Epithelial cell of esophagus (primary cell): ENCODE data around the gene TET3.
A peak's percentile ranks its signal among the peaks of the same experiment; 100 is the strongest.

ENCODE experiments used
- DNase-seq: peaks from one replicate; pipeline ENCODE4 v3.0.0; 2010; ENCODE audit warnings: low read depth
- H3K4me3 ChIP-seq: 2 replicates; pipeline ENCODE4 v1.5.1; 2011; ENCODE audit warnings: mild to moderate bottlenecking, low read length, control low read depth
- CTCF ChIP-seq: IDR thresholded peaks from 2 replicates; pipeline ENCODE4 v1.5.1; 2011; ENCODE audit warnings: low read depth, mild to moderate bottlenecking, low read length, control low read depth, inconsistent platforms; ENCODE audit not compliant: insufficient read depth; ENCODE audit errors: missing control alignments

Gene TET3

DNA sequence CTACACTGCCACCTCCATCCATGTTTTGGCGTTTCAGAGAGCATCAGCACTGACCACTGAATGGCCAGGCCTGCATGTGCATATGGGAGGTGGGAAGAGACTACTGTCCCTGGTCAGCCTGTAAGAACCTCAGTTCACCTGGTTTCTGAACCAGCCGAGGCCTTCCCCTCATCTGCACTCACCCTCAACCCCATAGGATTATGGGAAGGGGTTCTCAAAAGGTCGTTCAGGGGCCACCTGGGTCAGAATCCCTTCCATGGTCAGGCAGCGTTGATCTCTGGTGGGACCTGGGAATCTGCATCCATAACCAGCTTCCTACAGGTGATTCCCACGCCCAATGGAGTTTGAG, 36.7 kb downstream of the TET3 start:
- TF ChIP-seq CTCF = no peak
- H3K4me3 ChIP-seq = no peak overlapping the region
- no peak for DNase-seq

DNA sequence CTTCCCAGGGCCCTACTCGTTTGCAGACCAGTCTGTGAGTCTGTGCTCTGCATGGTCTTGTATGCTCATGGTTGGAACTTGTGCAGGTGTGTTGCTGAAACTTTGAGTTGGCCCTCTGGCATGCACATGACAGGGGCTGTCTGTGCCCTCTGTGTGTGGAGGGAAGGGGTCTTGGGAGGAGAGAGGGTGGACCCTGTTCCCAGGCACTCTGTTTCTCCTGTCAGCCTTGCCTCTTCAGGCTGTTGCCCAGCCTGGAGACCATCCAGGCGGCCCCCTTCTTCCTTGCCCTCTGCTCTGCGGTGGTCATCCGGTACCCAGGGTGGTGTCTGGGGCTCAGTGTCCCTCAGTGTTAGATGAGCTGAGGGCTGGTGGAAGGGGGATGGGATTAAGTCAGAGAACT, 39.5 kb downstream of the TET3 start:
- no peak for DNase-seq
- no peak for TF ChIP-seq CTCF
- H3K4me3 ChIP-seq = no peak overlapping the region

GRCh38 chr2:74025971-74026612, 41.4 kb downstream of the TET3 start:
- H3K4me3 ChIP-seq = no peak overlapping the region
- peak; percentile 79 for DNase-seq
- no peak for TF ChIP-seq CTCF

DNA sequence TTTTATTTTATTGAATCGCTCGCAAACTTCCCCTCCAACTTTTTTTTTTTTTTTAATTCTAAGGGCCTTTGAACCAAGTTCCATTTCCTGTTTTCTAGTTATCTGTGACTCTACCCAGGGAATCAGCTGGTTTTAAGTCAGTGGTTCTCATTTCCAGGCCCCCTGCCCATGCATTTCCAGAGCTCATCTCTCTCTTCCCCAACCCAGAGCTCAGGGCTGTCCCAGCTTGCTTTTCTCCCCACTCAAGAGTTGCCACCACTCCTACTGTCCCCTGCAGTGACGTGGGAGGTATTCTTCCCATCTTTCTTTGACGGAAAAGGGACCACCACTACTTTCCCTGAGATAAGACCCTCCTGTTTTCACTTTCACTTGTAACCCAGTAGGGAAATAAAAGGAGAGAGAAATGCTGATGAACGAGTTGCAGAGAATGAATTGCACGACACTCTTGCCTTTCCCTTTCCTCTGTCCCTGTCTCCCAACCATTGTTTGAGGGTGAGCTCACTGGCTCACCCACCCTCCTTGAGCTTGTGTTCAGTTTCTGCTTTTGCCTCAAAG, 42.1 kb downstream of the TET3 start:
- no peak for DNase-seq
- TF ChIP-seq CTCF = no peak
- H3K4me3 ChIP-seq = no peak overlapping the region

- no peak overlapping the region for H3K4me3 ChIP-seq
- DNase-seq = no peak
- TF ChIP-seq CTCF = no peak
These were observed 42.8 kb downstream of the TET3 start for GRCh38 chr2:74027496-74027895.

- no peak for TF ChIP-seq CTCF
- H3K4me3 ChIP-seq = no peak overlapping the region
- no peak for DNase-seq
These were observed 43.6 kb downstream of the TET3 start for GRCh38 chr2:74028290-74028689.

DNA sequence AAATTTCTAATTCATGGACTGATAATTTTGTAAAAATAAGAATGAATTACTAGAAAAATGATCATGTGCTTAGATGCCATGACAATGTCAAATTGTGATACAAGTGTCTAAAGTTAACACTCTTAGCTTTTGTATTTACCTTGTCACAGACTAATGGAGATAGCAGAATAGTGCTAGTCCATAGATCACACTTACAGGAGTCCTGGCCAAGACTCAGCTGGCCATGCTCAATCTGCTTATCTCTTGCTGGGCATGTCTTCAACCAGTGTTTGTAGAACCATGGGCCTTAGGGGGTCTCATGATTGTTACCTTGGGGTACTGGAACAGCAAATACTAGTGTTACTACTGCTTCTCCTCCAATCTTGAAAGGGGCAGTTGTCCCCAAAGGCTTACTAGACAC, 44.0 kb downstream of the TET3 start:
- no peak for TF ChIP-seq CTCF

More for the DNA sequence above, 44.0 kb downstream of the TET3 start:
- H3K4me3 ChIP-seq = no peak overlapping the region
- no peak for DNase-seq
